Measurements from ENCODE around the gene ZNF829.

ZNF829 gene

GRCh38 chr19:36931684-36932083 lies 15.6 kb upstream of the ZNF829 start:
- Histone ChIP-seq H3K36me3 (replicated peaks) (peaks cover 2% of the 10 kb centered on the region), H3K27me3 (replicated peaks) (no peaks in the 10 kb centered on the region), H3K4me3 (ENCODE audit: low read depth, low read length) (no peak overlapping the region), H3K27ac (no peak overlapping the region)
- in situ Hi-C loops (cut with HindIII; ENCODE audit: low pct_ligation_motif_present, low sequenced_read_pairs): no loop called here
- DNase-seq: no peak
- TF ChIP-seq, protein P1, sequence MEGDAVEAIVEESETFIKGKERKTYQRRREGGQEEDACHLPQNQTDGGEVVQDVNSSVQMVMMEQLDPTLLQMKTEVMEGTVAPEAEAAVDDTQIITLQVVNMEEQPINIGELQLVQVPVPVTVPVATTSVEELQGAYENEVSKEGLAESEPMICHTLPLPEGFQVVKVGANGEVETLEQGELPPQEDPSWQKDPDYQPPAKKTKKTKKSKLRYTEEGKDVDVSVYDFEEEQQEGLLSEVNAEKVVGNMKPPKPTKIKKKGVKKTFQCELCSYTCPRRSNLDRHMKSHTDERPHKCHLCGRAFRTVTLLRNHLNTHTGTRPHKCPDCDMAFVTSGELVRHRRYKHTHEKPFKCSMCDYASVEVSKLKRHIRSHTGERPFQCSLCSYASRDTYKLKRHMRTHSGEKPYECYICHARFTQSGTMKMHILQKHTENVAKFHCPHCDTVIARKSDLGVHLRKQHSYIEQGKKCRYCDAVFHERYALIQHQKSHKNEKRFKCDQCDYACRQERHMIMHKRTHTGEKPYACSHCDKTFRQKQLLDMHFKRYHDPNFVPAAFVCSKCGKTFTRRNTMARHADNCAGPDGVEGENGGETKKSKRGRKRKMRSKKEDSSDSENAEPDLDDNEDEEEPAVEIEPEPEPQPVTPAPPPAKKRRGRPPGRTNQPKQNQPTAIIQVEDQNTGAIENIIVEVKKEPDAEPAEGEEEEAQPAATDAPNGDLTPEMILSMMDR (IDR thresholded peaks at IDR 0.05; ENCODE audit: low read depth, low read length, missing control alignments): no peak

GRCh38 chr19:36918090-36918489 lies 2.0 kb upstream of the ZNF829 start:
- no peak overlapping the region for H3K4me3 ChIP-seq (ENCODE audit: low read depth, low read length)
- in situ Hi-C loops (cut with HindIII; ENCODE audit: low pct_ligation_motif_present, low sequenced_read_pairs): no loop called here
- no peak for DNase-seq
- no peaks in the 10 kb centered on the region for H3K27me3 ChIP-seq (replicated peaks)
- peaks cover 20% of the 10 kb centered on the region for H3K36me3 ChIP-seq (replicated peaks)
- H3K27ac ChIP-seq: no peak overlapping the region
- TF ChIP-seq, protein P1 (IDR thresholded peaks at IDR 0.05; ENCODE audit: low read depth, low read length, missing control alignments): no peak

- H3K27ac ChIP-seq: peak overlapping the region; percentile 82
Observed at GRCh38 chr19:36916991-36917390, 900 bp upstream of the ZNF829 start.

DNA sequence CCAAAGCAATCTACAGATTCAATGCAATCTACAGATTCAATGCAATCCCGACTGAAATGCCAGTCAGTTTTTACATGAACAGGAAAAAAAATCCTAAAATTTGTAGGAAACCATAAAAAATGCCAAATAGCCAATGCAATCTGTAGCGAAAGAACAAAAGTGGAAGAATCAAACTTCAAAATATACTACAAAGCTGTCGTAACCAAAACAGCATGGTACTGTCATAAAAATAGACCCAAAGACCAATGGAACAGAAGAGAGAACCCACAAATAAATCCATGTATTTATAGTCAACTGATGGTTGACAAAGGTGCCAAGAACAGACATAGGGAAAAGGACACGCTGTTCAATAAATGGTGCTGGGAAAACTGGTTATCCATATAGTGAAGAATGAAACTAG lies 17.7 kb downstream of the ZNF829 start:
- Histone ChIP-seq H3K27ac (no peak overlapping the region), H3K36me3 (replicated peaks) (peaks cover 2% of the 10 kb centered on the region), H3K4me3 (ENCODE audit: low read depth, low read length) (no peak overlapping the region), H3K27me3 (replicated peaks) (no peaks in the 10 kb centered on the region)
- in situ Hi-C loops (cut with HindIII; ENCODE audit: low pct_ligation_motif_present, low sequenced_read_pairs): no loop called here
- DNase-seq: no peak
- TF ChIP-seq, protein P1 (IDR thresholded peaks at IDR 0.05; ENCODE audit: low read depth, low read length, missing control alignments): no peak

More at GRCh38 chr19:36916991-36917390, 900 bp upstream of the ZNF829 start:
- H3K4me3 ChIP-seq (ENCODE audit: low read depth, low read length): peak overlapping the region; percentile 86
- TF ChIP-seq, protein P1 (IDR thresholded peaks at IDR 0.05; ENCODE audit: low read depth, low read length, missing control alignments): no peak
- in situ Hi-C loops (cut with HindIII; ENCODE audit: low pct_ligation_motif_present, low sequenced_read_pairs): no loop called here
- H3K27me3 ChIP-seq (replicated peaks): no peaks in the 10 kb centered on the region
- peak; percentile 25 for DNase-seq
- peaks cover 13% of the 10 kb centered on the region for H3K36me3 ChIP-seq (replicated peaks)

DNA sequence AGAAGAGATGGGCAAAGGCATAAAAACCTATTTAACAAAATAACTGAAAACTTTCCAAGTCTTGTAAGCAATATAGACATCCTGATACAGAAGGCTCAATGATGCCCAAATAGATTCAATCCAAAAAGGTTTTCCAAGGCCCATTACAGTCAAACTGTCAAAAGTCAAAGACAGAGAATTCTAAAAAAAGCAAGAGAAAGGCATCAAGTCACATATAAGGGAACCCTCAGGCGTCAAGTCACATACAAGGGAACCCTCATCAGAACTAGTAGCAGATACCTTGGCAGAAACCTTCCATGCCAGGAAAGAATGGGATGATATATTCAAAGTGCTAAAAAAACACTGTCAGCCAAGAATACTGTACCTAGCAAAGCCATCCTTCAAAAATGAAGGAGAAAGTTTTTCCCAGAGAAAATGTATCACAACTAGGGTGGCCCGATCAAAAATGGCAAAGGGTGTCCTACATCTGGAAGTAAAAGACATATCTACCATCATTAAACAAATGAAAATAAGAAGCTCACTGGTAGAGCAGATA lies 21.2 kb downstream of the ZNF829 start:
- Histone ChIP-seq H3K27ac (no peak overlapping the region), H3K27me3 (replicated peaks) (no peaks in the 10 kb centered on the region), H3K36me3 (replicated peaks) (peaks cover 15% of the 10 kb centered on the region), H3K4me3 (ENCODE audit: low read depth, low read length) (no peak overlapping the region)
- TF ChIP-seq, protein P1 (IDR thresholded peaks at IDR 0.05; ENCODE audit: low read depth, low read length, missing control alignments): no peak
- no peak for DNase-seq
- in situ Hi-C loops (cut with HindIII; ENCODE audit: low pct_ligation_motif_present, low sequenced_read_pairs): no loop called here

DNA sequence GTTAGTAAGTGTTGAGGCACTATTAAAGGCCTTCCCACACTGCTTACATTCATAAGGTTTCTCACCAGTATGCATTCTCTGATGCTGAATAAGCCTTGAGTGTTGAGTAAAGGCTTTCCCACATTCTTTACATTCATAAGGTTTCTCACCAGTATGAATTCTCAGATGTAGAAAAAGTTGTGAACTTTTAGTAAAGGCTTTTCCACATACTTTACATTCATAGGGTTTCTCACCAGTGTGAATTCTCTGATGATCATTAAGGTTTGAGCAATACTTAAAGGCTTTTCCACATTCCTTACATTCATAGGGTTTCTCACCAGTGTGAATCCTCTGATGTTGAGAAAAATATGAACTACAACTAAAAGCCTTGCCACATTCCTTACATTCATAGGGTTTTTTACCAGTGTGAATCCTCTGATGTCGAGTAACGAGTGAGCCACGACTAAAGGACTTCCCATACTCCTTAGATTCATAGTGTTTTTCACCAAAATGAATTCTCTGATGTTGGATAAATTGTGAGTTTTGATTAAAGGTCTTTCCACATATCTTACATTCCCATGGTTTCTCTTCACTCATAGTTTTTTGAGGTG lies 24.2 kb downstream of the ZNF829 start:
- no peaks in the 10 kb centered on the region for H3K27me3 ChIP-seq (replicated peaks)
- DNase-seq: no peak
- H3K4me3 ChIP-seq (ENCODE audit: low read depth, low read length): no peak overlapping the region
- H3K27ac ChIP-seq: no peak overlapping the region
- in situ Hi-C loops (cut with HindIII; ENCODE audit: low pct_ligation_motif_present, low sequenced_read_pairs): no loop called here
- TF ChIP-seq, protein P1 (IDR thresholded peaks at IDR 0.05; ENCODE audit: low read depth, low read length, missing control alignments): no peak
- H3K36me3 ChIP-seq (replicated peaks): peaks cover 15% of the 10 kb centered on the region

Measured in brain microvascular endothelial cell (primary cell).